Measurements from ENCODE around the gene CLPSL2. TPM values are rescaled to one million over a fixed set of nuclear protein-coding genes. Genes with fewer than 3 reads are reported as not detected.

The CLPSL2 gene
- total RNA-seq, 2 donors from 2014 or later, result not detected

GRCh38 chr6:35778437-35778836 is 2.0 kb downstream of the CLPSL2 start:
- intact Hi-C loops (cut with DNase I), result no loop called here
- ATAC-seq (no peak), DNase-seq (no peak)

- intact Hi-C loops (cut with DNase I), result no loop called here
- no peak for DNase-seq
- ATAC-seq, result no peak
These were observed 4.3 kb downstream of the CLPSL2 start, which contains the start of gene CLPSL1 for GRCh38 chr6:35780719-35781118. TSS of gene CLPSL1 (plus strand) at chr6:35781019. CDS start at chr6:35781111, 92 bp downstream.

GRCh38 chr6:35781290-35781689 is 4.9 kb downstream of the CLPSL2 start:
- DNase-seq, result no peak
- ATAC-seq, result no peak
- intact Hi-C loops (cut with DNase I), result no loop called here

- intact Hi-C loops (cut with DNase I), result no loop called here
- DNase-seq (no peak), ATAC-seq (no peak)
These were observed 6.0 kb downstream of the CLPSL2 start for GRCh38 chr6:35782424-35782823.

GRCh38 chr6:35784200-35784599 is 7.8 kb downstream of the CLPSL2 start:
- no peak for ATAC-seq
- intact Hi-C loops (cut with DNase I), result no loop called here
- no peak for DNase-seq

GRCh38 chr6:35786272-35786671 is 9.9 kb downstream of the CLPSL2 start:
- ATAC-seq (no peak), DNase-seq (no peak)
- intact Hi-C loops (cut with DNase I), result no loop called here

GRCh38 chr6:35786810-35787209 is 10.4 kb downstream of the CLPSL2 start:
- DNase-seq (no peak), ATAC-seq (peak in 1 of 2 donors; percentile 55)
- intact Hi-C loops (cut with DNase I), result no loop called here

- intact Hi-C loops (cut with DNase I), result no loop called here
- ATAC-seq (peak in 1 of 2 donors; percentile 11), DNase-seq (no peak)
These were observed 11.1 kb downstream of the CLPSL2 start for GRCh38 chr6:35787266-35788218.

GRCh38 chr6:35788423-35788982 is 12.1 kb downstream of the CLPSL2 start:
- DNase-seq (no peak), ATAC-seq (no peak)
- intact Hi-C loops (cut with DNase I), result no loop called here

- intact Hi-C loops (cut with DNase I), result no loop called here
- no peak for ATAC-seq
- no peak for DNase-seq
These were observed 14.3 kb downstream of the CLPSL2 start for GRCh38 chr6:35790683-35791082.

GRCh38 chr6:35794536-35795452 is 18.4 kb downstream of the CLPSL2 start:
- DNase-seq (no peak), ATAC-seq (no peak)
- intact Hi-C loops (cut with DNase I), result no loop called here

GRCh38 chr6:35795453-35796071 is 19.2 kb downstream of the CLPSL2 start:
- ATAC-seq (peak in 1 of 2 donors; percentile 23), DNase-seq (no peak)
- intact Hi-C loops (cut with DNase I), result no loop called here

- ATAC-seq (peak in 1 of 2 donors; percentile 8), DNase-seq (no peak)
- intact Hi-C loops (cut with DNase I), result no loop called here
These were observed 19.8 kb downstream of the CLPSL2 start for GRCh38 chr6:35796236-35796635.

GRCh38 chr6:35797837-35798526 is 21.6 kb downstream of the CLPSL2 start:
- no peak for DNase-seq
- intact Hi-C loops (cut with DNase I), result no loop called here
- peak in 1 of 2 donors; percentile 14 for ATAC-seq

- no peak for ATAC-seq
- intact Hi-C loops (cut with DNase I), result no loop called here
- DNase-seq, result no peak
These were observed 22.3 kb downstream of the CLPSL2 start for GRCh38 chr6:35798706-35799105.

GRCh38 chr6:35801148-35801547 is 24.8 kb downstream of the CLPSL2 start:
- DNase-seq (no peak), ATAC-seq (no peak)
- intact Hi-C loops (cut with DNase I), result no loop called here

- peak; percentile 83 to 94 for ATAC-seq
- intact Hi-C loops (cut with DNase I), result no loop called here
- peak; percentile 40 for DNase-seq
These were observed 28.8 kb downstream of the CLPSL2 start, which contains the start of gene LHFPL5 for GRCh38 chr6:35804996-35805736. TSS of gene LHFPL5 (plus strand) at chr6:35805352. CDS start at chr6:35805671, 319 bp downstream.

GRCh38 chr6:35808688-35809087 is 32.3 kb downstream of the CLPSL2 start:
- intact Hi-C loops (cut with DNase I), result no loop called here
- no peak for ATAC-seq
- no peak for DNase-seq
